ENCODE data around the gene EPS8L1. TPM values are rescaled to one million over a fixed set of nuclear protein-coding genes. Genes with fewer than 3 reads are reported as not detected.

Gene EPS8L1
- polyA plus RNA-seq, 1 donor from 2014 or later: 25.5 TPM

DNA sequence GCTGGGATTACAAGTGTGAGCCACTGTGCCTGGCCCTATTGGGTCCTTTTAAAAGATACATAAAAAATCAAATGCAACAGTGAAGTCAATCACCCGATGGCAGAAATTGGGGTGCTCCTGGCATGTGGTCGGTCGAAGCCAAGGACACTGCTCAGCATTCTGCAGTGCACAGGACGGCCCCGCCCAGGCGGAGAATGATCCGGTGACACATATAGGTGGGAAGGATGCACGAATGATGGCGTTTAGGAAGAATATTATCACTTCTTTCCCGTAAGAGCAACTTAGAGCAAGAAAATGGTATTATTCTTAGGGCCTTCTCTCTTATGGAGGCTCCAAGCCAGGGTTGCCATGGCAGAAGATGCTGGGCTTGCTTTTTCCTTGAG lies 34.4 kb upstream of the EPS8L1 start:
- H3K4me2 ChIP-seq (ENCODE audit: low read length): no peak overlapping the region
- no peaks in the 10 kb centered on the region for H3K36me3 ChIP-seq (ENCODE audit: insufficient read depth, low read length)

GRCh38 chr19:55041627-55042343 lies 33.9 kb upstream of the EPS8L1 start:
- Histone ChIP-seq H4K20me1 (ENCODE audit: insufficient read depth) (no peaks in the 10 kb centered on the region), H3K9ac (ENCODE audit: low read length) (no peak overlapping the region), H3F3A (ENCODE audit: insufficient read depth, low read length, poor library complexity, severe bottlenecking) (no peaks in the 10 kb centered on the region), H3K9me2 (ENCODE audit: insufficient read depth, low read length) (no peaks in the 10 kb centered on the region), H3K4me3 (ENCODE audit: low read length) (no peak overlapping the region), H3K27ac (ENCODE audit: low read length) (no peak overlapping the region), H2AFZ (ENCODE audit: low read depth, low read length) (no peak overlapping the region), H3K36me3 (ENCODE audit: insufficient read depth, low read length) (no peaks in the 10 kb centered on the region), H3K4me2 (ENCODE audit: low read length) (no peak overlapping the region), H3K9me3 (ENCODE audit: low read length) (no peaks in the 10 kb centered on the region), H3K79me2 (replicated peaks; ENCODE audit: insufficient read depth, low read length) (no peaks in the 10 kb centered on the region), H3K27me3 (ENCODE audit: insufficient read depth, low read depth, low read length) (no peaks in the 10 kb centered on the region)
- TF ChIP-seq EZH2 (IDR thresholded peaks at IDR 0.05; ENCODE audit: borderline replicate concordance, insufficient read depth, low read length, poor library complexity, severe bottlenecking) (no peak), RAD21 (conservative IDR thresholded peaks at IDR 0.05) (no peak), REST (IDR thresholded peaks at IDR 0.05; ENCODE audit: borderline replicate concordance) (no peak), SMC3 (conservative IDR thresholded peaks at IDR 0.05; ENCODE audit: poor library complexity) (no peak), EP300 (conservative IDR thresholded peaks at IDR 0.05; ENCODE audit: poor library complexity, severe bottlenecking) (no peak), TAF1 (IDR thresholded peaks at IDR 0.05; ENCODE audit: low read depth) (no peak), POLR2AphosphoS5 (IDR thresholded peaks at IDR 0.05) (no peak)

More for the DNA sequence above, 34.4 kb upstream of the EPS8L1 start:
- Histone ChIP-seq H3K27ac (ENCODE audit: low read length) (no peak overlapping the region), H4K20me1 (ENCODE audit: insufficient read depth) (no peaks in the 10 kb centered on the region), H3K9me3 (ENCODE audit: low read length) (no peaks in the 10 kb centered on the region), H2AFZ (ENCODE audit: low read depth, low read length) (no peak overlapping the region), H3F3A (ENCODE audit: insufficient read depth, low read length, poor library complexity, severe bottlenecking) (no peaks in the 10 kb centered on the region), H3K9ac (ENCODE audit: low read length) (no peak overlapping the region), H3K27me3 (ENCODE audit: insufficient read depth, low read depth, low read length) (no peaks in the 10 kb centered on the region), H3K4me3 (ENCODE audit: low read length) (no peak overlapping the region), H3K9me2 (ENCODE audit: insufficient read depth, low read length) (no peaks in the 10 kb centered on the region), H3K79me2 (replicated peaks; ENCODE audit: insufficient read depth, low read length) (no peaks in the 10 kb centered on the region)
- TF ChIP-seq CTCF (IDR thresholded peaks at IDR 0.05; ENCODE audit: poor library complexity, severe bottlenecking): no peak
- TF ChIP-seq POLR2AphosphoS5 (IDR thresholded peaks at IDR 0.05): no peak
- no peak for TF ChIP-seq EP300 (conservative IDR thresholded peaks at IDR 0.05; ENCODE audit: poor library complexity, severe bottlenecking)
- no peak for TF ChIP-seq SMC3 (conservative IDR thresholded peaks at IDR 0.05; ENCODE audit: poor library complexity)
- no peak for TF ChIP-seq REST (IDR thresholded peaks at IDR 0.05; ENCODE audit: borderline replicate concordance)
- no peak for TF ChIP-seq RAD21 (conservative IDR thresholded peaks at IDR 0.05)
- TF ChIP-seq TAF1 (IDR thresholded peaks at IDR 0.05; ENCODE audit: low read depth): no peak
- TF ChIP-seq MXI1 (conservative IDR thresholded peaks at IDR 0.05; ENCODE audit: poor library complexity, severe bottlenecking): no peak
- no peak for TF ChIP-seq EZH2 (IDR thresholded peaks at IDR 0.05; ENCODE audit: borderline replicate concordance, insufficient read depth, low read length, poor library complexity, severe bottlenecking)
